Activated CD4-positive, CD25-positive, alpha-beta regulatory T cell treated with anti-CD3 and anti-CD28 coated beads, Interleukin-2, amount 50 U/mL, for 24 hours (primary cell): ENCODE results near the gene STX4.
A peak's percentile ranks its signal among the peaks of the same experiment; 100 is the strongest.

Experiments
- ATAC-seq, 2 donors: fragments of 150-1000 bp; cut with Tn5 transposase; one replicate each; pipeline ENCODE4 v1.10.0; 2021; ENCODE audit warnings: mild to moderate bottlenecking in 1 of 2, moderate library complexity in 1 of 2

The STX4 gene, protein sequence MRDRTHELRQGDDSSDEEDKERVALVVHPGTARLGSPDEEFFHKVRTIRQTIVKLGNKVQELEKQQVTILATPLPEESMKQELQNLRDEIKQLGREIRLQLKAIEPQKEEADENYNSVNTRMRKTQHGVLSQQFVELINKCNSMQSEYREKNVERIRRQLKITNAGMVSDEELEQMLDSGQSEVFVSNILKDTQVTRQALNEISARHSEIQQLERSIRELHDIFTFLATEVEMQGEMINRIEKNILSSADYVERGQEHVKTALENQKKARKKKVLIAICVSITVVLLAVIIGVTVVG

DNA sequence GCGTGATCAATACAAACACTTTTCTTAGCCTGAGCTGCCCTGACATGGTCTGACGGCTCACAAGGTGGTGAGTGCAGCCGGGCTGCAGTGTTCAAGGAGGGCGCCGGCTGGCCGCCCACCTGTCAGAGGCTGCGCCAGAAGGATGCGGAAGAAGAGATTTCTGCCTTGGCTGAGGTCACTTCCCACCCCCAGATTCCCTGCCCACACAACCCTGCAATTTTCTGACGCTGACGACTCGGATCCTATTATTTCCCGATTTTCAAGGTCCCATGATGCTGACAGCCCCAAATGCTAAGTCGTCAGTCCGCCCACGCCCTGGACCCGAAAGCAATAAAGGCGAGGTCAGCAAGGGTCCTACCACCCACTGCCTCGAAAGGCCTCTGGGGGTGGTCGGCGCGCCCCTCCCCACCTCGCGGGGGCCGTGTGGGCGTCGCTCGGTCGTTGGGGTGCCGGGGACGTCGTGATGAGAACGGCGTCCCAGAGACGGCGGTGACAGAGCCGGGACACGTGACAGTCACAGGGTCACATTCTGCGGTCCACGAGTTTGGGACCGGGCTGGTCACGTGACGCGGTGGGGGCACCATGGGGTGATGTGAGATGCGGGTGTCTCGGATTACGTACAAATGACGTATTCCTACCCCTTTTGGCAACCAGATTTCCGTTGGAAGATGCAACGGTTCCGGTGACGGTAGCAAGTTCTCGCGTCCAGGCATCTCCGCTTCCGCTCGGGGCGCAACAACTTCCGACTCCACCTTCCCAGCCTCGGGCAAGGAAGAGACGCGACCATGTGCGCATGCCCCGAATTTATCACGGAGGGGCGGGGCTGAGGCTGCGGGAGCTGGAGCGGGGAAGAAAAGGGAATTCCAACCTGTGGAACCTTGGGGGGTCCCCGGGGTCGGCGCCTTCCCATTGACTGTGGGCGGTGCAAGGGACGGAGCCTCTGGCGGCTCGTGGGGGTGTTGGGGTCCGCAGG, at the start of gene STX4:
Gene STX4, plus strand, starts transcription at position 823 of the 973 bp plus-strand sequence. CDS start 248 bp downstream, outside the sequence.
- ATAC-seq = peak; percentile 83

DNA sequence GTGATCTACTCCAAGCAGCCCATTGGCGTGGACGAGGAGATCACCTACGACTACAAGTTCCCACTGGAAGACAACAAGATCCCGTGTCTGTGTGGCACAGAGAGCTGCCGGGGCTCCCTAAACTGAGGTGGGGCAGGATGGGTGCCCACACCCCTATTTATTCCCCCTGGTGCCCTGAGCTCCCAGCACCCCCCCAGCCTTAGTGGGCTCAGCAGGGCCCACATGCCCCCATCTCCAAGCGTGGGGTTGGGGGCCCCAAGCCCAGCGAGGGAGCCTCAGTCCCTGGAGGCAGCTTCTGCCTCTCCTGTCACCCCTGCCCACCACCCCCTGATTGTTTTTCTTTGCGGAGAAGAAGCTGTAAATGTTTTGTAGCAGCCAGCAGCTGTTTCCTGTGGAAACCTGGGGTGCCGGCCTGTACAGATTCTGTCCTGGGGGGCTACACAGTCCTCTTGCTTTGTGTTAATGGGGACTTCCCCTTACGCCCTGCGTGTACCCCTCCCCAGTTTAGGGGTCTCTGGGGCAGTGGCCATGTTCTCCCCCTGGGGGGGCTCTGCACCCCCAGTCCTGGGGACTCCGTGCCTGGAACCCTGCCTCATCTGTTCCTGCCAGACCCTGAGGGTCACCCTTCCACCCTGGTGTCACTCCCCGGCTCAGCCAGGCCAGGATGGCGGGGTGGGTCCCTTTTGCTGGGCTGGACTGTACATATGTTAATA, 49.3 kb upstream of the STX4 start:
- no peak for ATAC-seq

DNA sequence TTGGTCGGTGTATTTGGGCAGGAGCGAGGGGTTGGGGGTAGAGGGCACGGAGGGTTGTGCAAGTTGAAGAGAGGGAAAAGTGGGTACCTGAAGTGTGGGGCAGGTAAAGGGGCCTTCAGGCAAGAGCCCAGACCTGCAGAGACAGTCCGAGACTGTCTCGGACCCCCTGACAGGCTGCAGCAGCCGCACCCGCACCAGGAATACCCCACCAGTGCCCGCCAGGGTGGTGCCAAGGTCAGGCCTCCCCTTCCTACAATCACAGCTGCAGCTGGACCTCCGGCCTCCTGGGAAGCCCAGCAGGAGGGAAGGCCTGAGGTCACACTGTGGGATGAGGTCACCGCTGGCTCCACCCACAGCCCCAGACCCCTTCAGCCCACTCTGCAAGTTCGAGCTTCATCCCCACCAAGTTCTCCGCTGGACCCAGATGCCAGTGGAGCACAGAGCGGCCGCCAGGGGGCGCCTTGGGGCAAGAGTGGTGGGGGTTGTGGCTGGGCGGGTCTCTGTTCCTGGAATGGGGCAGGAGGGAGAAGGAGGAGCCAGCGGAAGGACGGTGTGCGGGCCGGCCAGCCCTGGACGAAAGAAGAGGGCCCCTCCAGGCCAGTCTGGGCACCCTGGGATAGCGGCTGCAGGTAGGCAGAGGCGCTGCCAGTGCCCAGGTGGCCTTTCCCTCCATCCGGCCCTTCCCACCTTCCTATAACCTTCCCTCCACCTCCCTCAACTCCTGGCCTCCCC, 48.5 kb upstream of the STX4 start, which contains the start of gene HSD3B7:
Gene HSD3B7, plus strand, starts transcription at position 539 of the 732 bp plus-strand sequence. CDS start 452 bp downstream, outside the sequence.
- peak; percentile 67 to 79 for ATAC-seq

DNA sequence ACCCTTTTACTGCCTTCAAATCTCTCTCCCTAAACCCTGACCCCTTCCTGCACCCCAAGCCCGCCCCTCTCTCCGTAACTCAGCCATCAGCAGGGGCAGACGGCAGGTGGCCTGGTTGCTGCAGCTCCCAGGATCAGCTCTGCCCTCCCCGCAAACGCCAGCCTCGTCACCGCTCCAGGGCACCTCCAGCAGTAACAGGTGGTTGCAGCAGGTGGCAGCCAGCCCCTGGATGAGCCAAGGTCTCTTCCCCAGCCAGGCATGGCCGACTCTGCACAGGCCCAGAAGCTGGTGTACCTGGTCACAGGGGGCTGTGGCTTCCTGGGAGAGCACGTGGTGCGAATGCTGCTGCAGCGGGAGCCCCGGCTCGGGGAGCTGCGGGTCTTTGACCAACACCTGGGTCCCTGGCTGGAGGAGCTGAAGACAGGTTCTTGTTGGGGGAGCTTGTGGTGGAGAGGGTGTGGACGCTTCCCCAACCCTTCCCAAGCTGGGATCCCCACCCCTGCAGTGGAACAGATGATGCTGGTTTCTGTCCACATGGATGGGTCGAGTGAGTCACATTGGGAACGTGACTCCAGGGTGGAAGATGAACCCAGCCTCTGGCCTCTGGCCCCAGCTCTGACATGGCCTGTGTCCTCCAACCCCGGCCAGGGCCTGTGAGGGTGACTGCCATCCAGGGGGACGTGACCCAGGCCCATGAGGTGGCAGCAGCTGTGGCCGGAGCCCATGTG, 47.8 kb upstream of the STX4 start:
- no peak for ATAC-seq

DNA sequence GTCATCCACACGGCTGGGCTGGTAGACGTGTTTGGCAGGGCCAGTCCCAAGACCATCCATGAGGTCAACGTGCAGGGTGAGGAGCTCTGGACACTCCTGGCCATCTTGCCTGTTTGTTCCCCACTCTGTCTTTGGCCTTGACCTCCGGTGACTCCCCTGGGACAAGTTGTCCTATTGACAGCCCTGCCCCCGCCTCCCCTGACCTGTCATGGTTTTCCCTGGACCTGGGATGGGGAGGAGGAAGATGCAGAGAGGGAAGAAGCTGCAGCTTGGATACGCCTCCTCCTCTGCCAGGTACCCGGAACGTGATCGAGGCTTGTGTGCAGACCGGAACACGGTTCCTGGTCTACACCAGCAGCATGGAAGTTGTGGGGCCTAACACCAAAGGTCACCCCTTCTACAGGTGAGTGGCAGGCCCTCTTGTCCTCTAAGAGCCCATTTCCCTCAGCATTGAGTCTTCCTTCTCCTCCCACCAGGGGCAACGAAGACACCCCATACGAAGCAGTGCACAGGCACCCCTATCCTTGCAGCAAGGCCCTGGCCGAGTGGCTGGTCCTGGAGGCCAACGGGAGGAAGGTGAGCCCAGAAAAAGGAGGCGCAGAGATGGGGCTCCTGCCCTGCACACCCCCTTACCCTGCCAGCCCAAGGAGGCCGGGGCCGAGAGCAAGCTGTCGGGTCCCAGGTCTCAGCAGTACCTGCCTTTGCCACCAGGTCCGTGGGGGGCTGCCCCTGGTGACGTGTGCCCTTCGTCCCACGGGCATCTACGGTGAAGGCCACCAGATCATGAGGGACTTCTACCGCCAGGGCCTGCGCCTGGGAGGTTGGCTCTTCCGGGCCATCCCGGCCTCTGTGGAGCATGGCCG, 47.0 kb upstream of the STX4 start:
- no peak for ATAC-seq

DNA sequence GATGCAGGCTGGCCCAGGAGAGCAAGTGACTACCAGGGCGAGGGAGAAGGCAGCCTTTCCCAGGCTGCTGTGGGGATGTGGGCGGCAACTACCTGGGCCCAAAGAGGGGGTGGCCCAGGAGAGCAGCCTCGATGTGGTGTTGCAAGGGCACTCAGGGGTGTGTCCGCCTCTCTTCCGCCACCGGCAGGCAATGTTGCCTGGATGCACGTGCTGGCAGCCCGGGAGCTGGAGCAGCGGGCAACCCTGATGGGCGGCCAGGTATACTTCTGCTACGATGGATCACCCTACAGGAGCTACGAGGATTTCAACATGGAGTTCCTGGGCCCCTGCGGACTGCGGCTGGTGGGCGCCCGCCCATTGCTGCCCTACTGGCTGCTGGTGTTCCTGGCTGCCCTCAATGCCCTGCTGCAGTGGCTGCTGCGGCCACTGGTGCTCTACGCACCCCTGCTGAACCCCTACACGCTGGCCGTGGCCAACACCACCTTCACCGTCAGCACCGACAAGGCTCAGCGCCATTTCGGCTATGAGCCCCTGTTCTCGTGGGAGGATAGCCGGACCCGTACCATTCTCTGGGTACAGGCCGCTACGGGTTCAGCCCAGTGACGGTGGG, 45.7 kb upstream of the STX4 start:
- no peak for ATAC-seq

DNA sequence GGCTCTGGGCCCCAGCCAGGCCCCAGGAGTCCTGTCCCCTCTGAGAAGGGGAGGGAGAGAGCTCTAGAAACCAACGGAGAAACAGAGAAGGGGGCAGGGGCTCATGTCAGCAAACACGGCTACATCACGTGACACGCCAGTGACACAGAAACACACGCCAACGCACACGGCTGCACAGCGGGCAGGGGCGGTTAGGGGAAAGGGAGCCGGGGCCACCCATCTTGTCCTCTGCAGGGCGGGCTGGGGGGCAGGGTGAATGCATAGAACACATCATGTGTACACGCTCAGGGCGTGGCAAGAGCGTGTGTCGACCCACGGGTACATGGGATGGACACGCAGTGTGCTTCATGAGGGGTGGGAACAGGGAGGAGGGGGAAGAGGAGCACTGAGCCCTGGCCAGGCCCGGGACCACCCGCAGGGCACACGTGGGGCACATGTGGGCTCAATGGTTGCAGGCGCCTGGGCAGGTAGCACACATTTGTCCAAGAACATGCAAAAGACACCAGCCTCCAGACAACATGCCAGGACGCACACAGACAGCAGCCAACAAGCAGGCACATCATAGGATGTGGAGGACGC, 43.8 kb upstream of the STX4 start:
- no peak for ATAC-seq

DNA sequence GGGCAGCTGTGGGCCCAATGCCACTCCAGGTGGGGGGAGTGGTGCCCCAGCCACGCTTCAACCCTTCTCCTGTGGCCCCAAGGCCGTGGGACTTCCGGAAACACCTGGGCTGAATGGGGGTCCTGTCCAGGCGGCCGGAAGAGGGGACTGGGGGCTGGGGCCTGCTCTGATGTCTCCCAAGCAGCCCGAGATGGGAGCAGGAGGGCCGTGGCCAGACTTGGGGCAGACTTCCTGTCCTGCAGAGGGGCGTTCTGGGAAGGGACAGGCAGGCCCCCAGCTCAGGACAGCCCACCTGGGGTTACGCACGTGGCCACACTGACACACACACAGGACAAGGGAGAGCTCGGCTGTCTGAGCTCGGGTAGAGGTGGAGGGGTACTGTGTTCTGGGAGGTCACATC, 43.3 kb upstream of the STX4 start:
- ATAC-seq = no peak

DNA sequence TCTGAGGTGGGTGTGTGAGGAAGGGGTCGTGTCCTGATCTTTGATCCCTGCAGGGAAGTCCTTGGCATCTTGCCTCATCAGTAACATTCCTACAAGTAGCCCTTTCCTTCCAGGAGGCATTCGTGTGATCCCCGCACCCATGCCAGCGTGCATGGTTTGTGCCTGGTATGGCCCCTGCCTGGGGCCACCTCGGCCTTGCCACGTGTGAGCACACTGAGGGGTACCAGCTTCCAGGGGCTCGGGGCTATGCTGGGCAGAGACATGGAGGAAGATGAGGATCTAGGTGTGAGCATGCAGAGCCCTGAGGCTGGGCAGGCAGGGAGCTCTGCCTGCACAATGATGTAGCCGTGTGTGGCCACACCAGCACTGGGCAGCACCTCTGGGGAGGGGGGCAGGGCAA, 42.3 kb upstream of the STX4 start:
- ATAC-seq = no peak

DNA sequence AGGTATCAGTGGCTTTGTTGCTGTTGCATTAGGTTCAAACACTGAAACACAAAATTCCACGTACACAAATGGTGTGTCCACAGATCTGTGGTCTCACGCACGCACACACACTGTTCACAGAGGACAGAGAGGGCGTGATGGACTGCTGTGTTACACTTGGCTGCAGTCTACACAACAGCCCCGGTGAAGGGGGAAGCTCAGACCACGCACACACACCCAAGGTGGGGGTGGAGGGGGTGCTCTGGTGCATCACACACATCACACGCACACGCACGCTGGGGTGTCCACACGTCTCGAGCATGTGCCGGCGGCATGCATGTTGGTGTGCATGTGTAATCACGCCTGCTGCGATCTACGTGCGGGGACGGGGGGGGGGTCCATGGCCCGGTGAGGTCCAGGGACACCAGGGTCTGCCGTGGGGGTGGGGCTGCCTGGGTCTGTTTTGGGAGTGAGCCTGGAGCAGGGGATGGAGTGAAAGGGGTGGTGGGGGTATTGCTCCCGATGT, 41.0 kb upstream of the STX4 start:
- ATAC-seq = no peak

DNA sequence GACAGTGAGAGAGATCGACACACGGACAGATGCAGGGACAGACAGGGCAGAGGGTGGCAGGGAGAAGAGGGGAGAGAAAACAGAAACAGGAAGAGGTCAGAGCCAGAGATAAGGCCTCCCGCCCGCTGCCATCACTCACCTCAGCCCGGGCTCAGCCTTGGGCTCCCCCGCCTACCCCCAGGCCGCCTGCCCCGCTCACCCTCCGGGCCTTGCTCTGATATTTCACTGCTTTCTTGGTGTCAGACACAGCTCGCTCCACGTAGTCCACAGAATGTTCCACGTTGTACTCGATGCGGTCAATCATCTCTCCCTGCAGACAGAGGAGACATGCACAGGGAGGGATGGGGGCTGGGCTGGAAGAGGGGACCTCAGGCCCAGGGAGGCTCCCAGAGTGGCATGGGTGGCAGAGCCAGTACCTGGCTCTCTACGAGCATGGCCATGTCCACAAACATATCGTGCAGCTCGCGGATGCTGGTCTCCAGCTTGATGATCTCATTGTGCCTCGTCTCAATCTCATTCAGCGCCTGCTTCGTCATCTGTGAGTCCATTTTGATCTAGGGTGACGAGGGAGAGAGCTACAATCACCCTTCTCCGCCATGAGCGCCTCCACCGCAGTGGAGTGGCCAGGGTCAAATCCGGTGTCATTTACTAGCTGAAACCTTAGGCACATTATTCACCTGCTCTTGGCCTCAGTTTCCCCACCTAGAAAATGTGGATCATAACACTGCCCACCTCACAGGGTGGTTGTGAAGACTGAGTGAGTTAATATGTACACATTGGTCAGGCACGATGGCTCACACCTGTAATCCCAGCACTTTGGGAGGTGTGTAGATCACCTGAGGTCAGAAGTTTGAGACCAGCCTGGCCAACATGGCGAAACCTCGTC, 40.2 kb upstream of the STX4 start:
- ATAC-seq = no peak

DNA sequence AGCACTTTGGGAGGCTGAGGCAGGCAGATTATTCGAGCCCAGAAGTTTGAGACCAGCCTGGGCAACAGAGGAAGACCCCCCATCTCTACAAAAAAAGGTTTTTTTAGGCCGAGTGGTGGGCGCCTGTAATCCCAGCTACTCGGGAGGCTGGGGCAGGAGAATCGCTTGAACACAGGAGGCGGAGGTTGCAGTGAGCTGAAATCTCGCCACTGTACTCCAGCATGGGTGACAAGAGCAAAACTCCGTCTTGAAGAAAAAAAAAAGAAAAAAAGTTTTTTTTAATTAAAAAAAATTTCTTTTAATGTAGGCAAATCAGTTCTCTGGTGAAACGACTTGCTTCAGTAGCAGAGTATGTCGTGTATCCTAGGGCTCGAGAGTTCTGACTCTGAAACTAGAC, 37.4 kb upstream of the STX4 start:
- ATAC-seq = no peak

DNA sequence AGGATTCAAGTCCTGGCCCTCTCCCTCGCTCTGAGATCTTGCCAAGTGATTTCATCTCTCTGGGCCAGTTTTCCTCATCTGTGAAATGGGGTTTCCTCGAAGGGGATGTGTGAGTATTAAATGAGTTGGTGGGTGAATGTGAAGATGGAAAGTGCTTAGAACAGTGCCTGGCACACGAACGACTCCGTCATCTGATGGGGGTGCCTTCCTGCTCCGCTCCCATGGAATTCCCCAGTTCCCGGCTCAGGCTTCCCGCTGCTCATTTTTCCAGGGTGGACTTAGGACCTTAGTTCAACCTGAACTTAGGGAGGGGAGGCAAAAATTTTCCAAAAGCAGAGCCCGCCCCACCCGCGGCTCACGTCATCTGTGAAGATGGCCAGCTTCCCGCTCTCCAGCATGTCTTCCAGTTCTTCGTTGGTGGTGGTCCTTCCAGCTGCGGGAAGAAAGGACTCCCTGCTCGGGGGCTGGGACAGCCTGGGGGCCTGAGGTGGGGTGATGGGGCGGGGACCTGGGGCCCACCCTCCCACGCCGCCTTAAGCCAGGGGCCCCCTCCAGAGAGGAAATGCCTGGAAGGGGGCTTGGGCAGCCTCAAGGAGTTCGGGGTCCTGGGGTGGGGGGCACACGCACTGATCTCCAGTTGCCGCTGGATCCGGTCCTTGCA, 36.9 kb upstream of the STX4 start:
- no peak for ATAC-seq

DNA sequence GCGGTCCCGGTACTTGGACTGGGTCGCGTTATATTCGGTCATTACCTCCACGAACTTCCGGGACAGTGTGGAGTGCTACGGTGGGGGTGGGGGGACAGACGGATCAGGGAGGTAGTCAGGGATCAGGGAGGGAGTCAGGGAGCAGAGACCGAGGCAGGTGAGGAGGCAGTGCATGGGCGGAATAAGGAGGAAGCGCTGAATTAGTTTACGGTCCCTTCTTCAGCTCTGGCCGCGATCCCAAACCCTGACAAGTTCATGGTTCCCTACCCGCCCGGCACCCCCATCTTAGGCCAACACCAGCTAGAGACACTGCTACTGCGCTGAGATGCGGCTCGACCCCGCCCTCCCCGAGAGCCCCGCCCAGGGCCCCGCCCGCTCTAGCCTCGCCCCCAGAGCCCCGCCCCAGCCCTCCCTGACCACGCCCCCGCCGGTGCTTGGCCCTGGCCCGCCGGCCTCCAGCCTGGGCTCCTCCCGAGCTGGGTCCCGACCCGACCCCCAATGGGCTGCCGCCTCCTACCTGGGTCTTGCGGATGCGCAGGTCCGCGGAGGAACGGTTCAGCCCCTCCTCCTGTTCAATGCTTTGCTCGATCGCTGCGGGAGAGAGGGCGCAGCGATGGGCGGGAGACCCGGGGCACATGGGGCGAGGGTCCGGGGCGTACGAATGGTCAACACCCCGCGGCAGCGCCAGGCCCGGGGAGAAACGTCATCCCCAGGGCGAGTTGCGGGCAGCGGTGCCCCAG, 36.2 kb upstream of the STX4 start:
- peak; percentile 87 to 93 for ATAC-seq

DNA sequence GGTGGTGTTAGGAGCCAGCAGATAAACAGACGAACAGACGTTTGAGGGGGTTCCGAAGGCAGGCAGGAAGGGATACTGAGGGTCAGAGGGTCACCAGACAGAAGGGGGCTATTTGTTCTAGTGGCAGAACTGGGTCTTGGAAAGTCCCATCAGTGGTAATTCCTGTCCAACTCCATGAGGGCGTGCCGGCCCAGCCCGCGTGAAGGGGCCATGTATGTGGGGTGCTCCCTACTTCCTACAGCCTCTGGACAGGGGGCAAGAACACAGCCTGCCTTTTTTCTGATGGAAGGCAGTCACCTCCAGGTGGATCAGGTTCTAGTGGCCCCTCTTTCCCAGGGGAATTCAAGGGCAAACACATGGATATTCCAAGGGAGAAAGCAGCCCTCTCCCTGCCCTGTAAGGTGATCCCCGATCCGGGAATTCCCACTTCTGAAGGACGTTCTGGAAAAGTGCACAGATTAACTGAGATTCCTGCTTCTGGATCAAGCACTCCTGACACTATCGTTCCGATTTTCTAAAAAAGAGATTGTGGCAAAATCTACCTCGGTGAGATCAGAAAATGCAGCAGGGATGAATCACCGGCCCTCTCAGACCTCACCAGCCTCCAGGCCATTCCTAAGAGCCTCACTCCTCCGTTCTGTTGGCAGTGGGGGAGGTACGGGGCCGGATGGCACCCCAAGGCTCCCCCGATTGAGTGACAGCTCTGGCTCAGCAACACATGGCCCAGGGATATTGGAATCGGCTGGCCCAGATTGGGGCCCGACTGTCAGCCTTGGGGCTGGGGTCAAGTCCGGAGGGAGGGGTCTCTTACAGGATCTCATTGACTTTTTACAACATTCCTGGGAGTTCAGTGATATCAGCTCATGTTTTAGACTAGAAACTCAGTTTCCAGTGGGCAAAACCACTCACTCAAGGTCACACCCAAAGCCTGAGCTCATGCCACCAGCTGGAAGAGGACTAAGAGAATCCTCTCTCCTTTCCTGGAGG, 35.3 kb upstream of the STX4 start:
- no peak for ATAC-seq
